ENCODE measurements around the gene SERPINA5.
"Not testable (repeated sequence)": the region's sequence is repeated elsewhere in the genome, so short reads cannot be mapped to it uniquely, and the experiment has no call there.

SERPINA5 gene

DNA sequence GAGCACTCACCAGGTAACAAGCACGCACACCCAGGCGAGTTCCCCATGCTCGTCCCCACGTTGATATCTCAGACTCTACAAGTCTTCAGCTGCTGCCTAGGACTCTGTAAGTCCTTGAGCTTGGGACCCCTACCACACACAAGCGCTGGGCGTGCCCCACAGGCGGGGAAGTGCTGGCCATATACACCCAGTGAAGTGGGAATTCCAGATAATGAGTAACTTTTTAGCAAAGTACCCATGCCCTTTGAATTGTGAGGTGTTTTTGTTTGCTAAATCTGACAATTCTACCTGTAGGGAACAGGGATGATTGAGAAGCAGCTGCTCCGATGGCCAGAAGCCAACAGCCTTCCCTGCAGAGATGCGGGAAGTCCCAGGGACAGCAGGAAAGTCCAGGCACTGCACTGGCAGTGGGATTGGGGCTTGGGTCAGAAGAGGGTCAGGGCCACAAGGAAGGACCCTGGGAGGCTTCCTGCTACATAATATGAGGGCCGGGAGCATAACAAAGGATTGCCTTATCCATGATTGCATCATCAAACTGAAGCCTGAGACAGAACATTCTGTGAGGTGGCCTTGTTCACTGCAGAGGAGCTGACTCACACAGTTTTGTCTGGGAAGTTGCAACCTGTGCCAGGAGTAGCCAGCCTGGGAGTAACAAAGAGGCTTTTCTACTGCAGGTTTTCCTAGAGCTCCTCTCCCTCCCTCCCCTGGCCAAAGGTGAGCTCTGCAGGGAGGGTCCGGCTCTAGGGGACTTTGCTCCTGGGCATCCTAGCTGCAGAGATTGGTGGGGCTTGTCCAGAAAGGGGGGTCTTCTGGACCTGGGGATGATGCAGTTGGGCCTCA is 17.8 kb downstream of the SERPINA5 start:
- no peak for DNase-seq (ENCODE audit: low read depth)

- no peak for DNase-seq (ENCODE audit: low read depth)
Observed at GRCh38 chr14:94599656-94600004, 18.4 kb downstream of the SERPINA5 start.

DNA sequence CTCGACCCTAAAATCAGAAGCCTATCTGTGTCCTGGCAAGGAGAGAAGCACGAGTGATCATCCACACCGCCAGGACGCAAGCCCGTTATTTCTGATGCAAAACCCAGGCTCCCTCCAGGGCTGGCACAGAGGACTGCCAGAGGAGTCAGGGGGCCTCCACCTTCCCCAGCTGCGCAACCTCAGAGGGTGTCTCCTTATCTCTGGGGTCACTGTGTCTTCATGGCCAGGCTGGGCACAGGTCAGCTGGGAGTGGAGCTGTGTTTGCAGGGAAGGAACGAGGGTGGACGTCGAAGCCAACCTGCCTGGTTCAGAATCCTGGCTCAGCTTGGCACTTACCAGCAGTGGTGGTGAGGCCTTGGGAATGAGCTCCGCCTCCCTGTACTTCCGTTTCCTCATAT is 18.9 kb downstream of the SERPINA5 start:
- DNase-seq (ENCODE audit: low read depth), result no peak

- DNase-seq (ENCODE audit: low read depth), result no peak
Observed at GRCh38 chr14:94601884-94602391, 20.7 kb downstream of the SERPINA5 start.

DNA sequence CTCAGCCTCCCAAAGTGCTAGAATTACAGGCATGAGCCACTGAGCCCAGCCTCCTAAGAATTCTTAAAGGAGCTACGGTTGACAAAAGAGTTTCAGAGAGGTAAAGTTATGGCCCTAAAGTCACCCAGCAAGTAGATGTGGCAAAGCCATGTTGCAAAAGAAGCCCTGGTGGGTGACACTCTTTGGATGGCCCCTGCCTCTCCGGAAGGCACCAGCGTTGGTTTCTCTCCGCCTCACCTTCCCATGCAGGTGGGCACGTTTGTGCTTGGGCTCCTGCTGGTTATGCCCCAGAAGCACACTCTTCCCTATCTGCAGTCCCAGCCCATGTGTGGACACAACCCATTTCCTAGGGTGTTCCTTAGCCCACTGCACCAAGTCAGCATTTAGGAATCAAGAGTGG is 21.5 kb downstream of the SERPINA5 start:
- DNase-seq (ENCODE audit: low read depth), result no peak

DNA sequence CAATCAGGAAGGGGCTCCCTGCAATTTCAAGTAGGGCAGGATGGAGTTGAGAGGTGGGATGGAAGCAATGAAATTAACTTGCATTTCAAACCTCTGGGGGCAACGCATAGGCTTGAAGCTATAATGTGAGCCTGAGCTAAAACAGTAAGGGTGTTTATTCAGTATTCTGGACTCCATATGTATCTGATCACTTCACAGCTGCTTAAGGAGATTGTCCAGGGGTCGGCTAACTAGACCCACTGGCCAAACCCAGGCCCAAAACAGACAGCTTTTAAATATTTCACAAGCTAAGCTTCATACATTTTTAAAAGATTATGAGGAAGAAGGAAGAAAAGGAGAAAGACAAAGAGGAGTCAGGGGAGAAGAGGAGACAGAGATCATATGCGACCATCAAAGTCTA is 24.1 kb downstream of the SERPINA5 start:
- no peak for DNase-seq (ENCODE audit: low read depth)

DNA sequence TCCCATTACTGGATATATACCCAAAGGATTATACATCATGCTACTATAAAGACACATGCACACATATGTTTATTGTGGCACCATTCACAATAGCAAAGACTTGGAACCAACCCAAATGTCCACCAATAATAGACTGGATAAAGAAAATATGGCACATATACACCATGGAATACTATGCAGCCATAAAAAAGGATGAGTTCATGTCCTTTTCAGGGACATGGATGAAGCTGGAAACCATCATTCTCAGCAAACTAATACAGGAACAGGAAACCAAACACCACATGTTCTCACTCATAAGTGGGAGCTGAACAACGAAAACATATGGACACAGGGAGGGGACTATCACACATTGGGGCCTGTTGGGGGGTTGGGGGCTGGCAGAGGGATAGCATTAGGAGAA is 27.7 kb downstream of the SERPINA5 start:
- not testable (repeated sequence) for DNase-seq (ENCODE audit: low read depth)

DNA sequence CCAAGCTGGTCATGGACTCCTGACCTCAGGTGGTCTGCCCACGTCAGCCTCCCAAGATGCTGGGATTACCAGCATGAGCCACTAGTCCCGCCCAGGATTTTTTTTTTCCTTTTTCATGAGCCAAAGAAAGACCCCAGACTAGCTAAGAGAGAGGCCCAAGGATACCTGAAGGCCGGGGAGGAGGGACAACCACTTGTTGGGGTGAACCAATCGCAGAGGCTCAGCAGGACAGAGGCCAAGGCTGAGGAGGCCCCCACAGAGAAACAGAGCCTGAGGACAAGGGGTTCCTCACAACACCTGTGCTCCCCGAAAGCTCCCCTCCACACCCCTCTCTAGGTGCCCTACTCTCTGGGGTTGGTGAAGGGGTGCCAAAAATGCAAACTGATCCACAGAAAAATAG is 30.0 kb downstream of the SERPINA5 start:
- DNase-seq (ENCODE audit: low read depth), result no peak

DNA sequence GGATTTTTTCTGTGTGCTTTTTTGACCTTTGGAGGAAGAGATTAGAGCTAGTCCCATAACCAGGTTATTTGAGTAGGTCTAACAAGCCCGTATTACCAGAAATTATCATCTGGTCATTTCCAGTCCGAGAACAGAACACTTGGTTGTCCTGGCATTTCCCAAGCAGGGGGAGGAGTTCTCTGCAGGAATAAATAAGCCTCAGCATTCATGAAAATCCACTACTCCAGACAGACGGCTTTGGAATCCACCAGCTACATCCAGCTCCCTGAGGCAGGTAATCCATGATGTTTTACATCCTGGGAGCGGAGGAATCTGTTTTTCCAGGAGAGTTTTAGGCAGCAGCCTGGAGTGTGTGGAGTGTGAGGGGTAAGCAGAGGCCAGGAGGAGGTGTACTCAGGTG is 30.9 kb downstream of the SERPINA5 start, which contains the start of gene SERPINA3:
Gene SERPINA3, plus strand, starts transcription at position 218 of the 400 bp plus-strand sequence. CDS start 2,051 bp downstream, outside the sequence.
- DNase-seq (ENCODE audit: low read depth), result no peak

- DNase-seq (ENCODE audit: low read depth), result no peak
Observed at GRCh38 chr14:94612580-94613554, 31.6 kb downstream of the SERPINA5 start.

- DNase-seq (ENCODE audit: low read depth), result no peak
Observed at GRCh38 chr14:94613720-94614644, 32.8 kb downstream of the SERPINA5 start.

DNA sequence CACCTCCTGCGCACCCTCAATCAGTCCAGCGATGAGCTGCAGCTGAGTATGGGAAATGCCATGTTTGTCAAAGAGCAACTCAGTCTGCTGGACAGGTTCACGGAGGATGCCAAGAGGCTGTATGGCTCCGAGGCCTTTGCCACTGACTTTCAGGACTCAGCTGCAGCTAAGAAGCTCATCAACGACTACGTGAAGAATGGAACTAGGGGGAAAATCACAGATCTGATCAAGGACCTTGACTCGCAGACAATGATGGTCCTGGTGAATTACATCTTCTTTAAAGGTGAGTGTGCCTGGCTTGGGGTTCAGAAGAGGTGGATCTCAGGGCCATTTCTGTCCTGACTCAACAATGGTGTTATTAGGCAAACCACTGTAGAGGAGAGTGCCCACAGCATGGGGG is 33.6 kb downstream of the SERPINA5 start:
- DNase-seq (ENCODE audit: low read depth), result no peak

DNA sequence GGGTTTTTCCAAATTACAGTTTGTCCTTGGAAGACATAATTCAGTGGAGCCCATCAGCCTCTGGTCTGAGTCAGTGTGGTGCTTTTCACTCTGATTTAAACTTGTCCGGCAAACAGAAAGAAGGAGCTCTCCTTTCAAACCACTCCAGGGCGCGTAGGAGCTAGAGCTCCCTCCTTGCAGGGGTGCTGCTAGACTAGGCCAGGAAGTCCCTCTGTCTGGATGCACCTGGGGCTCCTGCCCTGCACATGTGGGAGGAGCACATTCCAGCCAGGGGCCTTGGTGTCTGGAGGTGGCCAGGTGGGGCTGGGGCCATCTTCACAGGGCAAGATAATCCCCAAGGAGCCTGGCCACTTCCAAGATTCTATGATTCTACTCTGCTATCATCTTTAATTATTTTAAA is 34.0 kb downstream of the SERPINA5 start:
- no peak for DNase-seq (ENCODE audit: low read depth)

DNA sequence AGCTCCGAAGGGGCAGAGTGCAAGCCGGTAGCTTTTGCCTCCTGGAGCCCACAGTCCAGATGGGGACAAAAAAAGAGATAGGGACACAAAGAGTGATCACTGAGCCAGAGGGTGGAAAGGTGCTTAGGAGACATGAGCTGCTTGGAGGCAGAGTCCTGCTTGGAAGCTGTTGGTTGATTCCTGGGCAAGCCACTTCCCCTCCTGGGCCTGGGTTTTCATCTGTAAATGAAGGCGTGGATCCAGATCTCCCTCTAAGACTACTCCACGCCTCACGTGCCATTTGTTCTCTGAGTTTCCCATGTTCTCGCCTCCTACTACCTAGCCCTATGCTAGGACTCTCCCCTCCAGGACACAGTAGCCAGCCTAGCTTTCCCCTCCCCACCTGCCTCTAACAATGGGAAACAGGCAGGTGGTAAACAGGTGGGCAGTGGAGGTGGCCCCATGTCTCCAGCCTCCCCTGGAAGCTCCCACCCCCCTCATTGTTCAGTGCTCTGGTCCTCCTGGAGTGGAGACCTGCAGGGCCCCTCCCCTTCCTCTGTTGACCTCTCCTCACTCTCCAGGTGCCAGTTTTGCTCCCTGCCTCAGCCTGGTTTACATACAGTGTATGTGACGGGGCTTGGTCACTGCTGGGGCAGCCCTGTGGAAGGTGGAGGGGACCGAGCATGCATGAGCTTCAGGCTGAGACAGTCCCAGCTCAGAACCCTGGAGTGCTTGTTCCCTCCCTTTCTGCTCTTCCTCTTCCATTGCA is 34.8 kb downstream of the SERPINA5 start:
- no peak for DNase-seq (ENCODE audit: low read depth)

GRCh38 chr14:94617366-94617941 is 36.2 kb downstream of the SERPINA5 start:
- no peak for DNase-seq (ENCODE audit: low read depth)

DNA sequence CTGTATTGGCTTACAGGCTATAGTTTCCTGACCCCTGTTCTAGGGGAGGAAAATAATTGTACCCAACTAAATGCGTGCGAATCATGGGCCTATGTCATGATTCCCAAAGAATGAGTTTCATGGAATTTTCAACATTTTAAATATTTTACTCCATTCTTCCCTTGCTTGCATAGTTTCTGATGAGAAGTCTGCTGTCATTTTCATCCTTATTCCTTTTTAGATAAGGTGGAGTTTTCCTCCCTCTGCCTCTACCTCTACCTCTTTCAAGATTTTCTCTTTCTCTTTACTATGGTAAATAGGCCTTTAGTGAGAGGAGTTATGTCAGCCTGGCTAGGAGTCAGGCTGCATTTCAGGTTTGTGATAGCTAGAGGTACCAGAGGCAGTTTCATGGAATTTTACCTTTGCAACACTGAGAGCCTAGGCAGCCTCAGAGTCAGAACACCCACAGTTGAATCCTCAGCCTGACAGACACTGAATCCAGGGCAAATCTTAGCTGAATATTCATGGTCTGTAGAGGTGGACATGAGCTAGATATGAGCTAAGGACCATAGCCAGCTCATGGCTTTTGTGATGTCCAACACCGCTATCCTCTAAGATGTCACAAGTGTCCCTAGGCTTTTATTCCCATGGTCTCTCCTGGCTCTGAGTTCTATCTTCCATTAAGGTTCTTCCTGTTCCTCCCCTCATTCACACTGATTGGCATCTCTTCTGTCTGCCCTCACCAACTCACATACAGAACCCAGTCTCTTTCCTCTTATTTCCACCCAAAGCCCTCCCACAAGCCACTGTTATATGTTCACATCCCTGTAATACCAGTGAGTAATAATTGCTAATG is 37.0 kb downstream of the SERPINA5 start:
- DNase-seq (ENCODE audit: low read depth), result no peak

DNA sequence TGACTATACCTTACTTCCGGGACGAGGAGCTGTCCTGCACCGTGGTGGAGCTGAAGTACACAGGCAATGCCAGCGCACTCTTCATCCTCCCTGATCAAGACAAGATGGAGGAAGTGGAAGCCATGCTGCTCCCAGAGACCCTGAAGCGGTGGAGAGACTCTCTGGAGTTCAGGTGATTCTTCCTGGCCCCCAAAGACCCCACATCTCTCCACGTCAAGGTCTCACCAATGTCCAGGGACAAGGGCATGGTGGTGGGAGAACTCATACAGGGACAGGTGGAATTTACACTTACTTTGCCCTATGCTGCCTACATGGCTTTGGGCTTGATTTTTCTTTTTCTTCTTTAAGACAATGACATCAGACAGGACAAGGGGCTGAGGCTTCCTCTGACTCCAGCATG is 38.1 kb downstream of the SERPINA5 start:
- no peak for DNase-seq (ENCODE audit: low read depth)

GRCh38 chr14:94620597-94620996 is 39.4 kb downstream of the SERPINA5 start:
- DNase-seq (ENCODE audit: low read depth), result no peak

GRCh38 chr14:94621358-94622134 is 40.3 kb downstream of the SERPINA5 start:
- DNase-seq (ENCODE audit: low read depth), result no peak
